ENCODE measurements around the gene PROS1.

PROS1 gene

DNA sequence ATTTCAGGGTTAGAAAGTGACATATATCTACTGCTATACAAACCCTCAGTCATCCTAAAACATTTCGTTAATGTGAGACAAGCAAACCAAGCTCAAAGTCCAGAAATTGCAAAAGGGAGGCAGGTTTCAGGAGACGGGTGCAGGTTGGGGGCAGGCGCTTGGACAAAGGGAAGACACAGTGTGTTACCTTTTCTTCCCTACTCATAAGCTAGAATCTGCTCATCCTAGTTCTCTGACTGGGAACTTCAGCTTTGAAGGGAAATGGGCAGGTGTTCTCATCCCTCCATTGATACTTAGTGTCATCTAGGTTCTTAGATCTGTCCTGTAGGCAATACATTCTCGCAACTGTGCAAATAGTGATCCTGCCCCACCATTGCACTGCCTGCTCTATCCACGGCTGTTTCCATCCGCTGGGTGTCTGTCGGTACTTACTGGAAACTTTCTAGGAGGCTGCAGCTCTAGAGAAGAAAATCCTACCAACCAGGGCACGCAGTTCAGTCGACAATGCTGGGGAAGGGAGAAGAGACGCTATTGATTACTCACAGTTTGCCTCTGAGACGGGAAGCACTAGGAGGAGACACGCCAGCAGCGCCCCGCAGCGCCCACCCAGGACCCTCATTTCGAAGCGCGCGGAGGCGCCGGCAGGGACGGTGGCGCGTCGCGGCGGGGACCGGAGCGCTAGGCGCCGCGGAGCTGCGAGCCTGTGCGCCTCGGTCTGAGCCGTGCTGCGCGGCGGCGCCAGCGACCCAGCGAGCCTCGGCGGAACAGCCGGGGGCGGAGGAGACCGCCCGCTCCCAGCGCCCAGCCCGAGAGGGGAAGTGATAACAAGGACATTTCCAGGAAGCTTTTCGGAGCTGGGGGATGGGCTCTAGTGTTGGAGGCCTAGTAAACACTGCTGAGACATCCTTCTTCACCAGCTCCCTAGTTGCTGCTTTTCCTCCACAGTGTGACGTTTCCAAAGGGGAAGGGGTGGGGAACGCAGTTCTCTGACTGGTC lies at the start of gene PROS1:
PROS1 (minus strand) TSS at position 766 of the 996 bp plus-strand sequence; CDS start at position 619, 147 bp downstream.
- DNase-seq (ENCODE audit: low read depth, low spot score), result peak; percentile 50

DNA sequence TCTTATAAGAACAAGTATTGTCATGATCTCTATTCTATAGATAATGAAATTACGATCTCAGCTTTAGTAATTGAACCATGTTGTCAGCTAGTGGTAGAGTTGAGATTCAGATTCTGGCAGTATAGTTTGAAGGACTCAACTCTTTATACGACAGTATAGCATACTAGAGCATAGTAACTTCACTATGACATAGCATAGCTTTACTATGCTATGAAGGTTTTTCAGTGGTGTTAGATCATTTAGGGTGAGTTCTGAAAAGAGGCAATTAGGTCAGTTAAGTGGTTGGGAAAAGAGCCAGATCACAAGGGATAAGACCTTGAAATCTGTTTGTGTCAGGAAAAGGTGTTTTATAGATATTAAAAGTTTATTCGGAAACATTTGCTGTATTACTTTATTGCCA lies 46.6 kb upstream of the PROS1 start:
- no peak for DNase-seq (ENCODE audit: low read depth, low spot score)

DNA sequence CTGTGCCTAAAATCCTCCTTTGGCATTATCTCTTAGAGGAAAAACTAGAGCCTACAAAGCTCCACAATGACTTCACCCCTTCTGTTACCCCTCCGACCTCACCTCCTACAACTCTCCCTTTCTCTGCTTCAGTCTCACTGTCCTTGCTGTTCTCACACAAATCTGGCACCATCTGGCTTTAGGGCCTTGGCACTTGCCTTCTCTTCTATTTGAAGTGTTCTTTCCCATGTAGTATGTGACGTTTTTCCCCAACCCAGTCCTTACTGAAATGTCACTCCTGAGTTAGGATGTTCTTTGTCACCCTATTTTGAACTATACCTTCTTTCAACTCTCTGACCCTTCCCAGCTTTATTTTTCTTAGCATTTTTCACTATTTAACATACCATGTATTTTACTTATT lies 46.0 kb upstream of the PROS1 start:
- DNase-seq (ENCODE audit: low read depth, low spot score), result no peak

DNA sequence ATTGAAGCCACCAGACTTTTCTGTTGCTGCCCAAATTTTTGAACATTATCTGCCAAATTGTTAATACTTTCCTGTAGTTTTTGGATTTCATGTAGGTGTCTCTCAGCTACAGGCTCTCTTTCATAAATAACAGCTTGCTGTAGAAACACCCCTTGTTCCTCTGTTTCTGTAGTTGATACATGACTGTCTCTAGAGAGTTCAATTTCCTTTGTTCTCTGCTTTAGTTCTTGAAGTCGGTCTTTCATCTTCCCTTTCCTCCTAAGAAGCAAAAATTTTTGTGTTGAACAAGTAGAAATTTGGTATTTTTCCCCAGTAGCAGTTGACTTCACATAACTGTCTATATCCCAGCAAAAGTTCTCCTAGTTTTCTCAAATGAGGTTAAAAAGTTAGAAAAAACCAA lies 41.3 kb upstream of the PROS1 start:
- no peak for DNase-seq (ENCODE audit: low read depth, low spot score)

DNA sequence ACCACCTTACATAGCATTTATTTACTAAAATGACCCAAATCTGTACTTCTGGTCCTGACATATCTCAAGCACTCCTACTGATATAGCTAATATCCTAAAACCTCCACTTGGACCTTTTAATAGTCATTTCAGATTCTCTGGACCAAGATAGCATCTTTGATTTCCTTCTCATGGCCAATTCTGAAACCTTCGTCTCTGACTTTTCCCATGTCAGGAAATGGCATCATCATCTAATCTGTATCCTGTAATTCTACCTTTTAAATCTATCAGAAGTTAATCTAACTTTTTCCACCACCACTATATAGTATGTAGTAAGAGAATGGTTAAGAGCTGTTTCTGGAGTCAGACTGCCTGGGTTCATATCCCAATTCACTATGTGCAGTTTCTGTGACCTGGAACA lies 38.5 kb upstream of the PROS1 start:
- no peak for DNase-seq (ENCODE audit: low read depth, low spot score)

DNA sequence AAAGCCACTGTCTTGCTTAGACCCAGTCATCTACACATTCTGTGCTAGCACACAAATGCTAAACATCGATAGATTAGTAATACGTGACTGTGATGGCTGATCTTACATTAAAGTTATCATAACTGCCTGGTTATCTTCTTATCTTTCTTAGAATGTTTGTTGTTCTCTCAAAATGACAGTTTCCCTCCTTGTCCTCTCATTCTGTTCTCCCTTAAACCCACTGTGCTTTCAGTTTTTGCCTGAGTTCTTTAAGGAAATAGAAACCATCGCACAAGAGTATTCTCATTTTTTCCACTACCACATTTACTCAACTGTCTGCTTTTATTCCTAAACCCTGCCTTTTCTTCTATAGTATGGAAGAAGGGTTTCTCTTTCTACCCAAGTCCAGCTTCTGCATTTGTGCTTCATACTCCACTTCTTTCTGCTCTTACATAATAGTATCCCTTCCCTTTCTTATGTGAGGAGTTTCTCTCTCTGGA lies 37.6 kb upstream of the PROS1 start:
- DNase-seq (ENCODE audit: low read depth, low spot score), result no peak

DNA sequence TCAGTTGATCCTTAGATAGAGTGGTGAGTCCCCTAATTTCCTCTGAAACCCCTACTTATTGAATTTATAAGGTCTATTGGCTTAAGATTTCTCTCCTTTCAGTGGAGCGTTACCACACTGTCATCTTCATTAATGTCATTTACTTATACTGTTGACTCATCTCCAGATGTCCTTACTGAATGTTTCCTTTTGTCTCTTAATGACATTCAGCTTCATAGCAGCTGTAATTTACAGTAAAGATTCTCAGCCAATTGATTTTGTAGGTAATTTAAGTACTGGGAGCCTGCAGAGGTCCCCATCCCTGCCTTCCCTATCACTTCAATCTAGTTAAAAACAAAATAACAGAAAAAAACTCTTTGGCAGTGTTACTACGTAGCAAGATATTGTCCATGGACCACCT lies 35.9 kb upstream of the PROS1 start:
- no peak for DNase-seq (ENCODE audit: low read depth, low spot score)

DNA sequence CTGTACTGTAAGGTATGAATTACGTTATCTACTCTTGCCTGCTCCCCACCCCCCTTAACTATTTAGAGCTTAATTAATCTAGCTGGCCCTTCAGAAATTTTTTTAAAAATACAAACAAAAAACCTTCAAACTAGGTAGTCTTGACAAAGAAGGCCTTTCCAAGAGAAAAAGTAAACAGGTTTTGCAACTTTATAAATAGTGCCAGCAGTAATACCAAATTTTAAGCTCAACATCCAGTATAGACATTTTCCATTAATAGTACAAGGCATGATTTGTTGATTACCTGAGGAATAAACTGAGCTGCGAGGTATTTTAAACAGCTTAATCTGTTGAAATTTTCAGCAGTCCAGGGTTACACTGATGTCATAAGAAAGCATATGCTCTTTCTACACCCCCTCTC lies 34.6 kb upstream of the PROS1 start:
- no peak for DNase-seq (ENCODE audit: low read depth, low spot score)

DNA sequence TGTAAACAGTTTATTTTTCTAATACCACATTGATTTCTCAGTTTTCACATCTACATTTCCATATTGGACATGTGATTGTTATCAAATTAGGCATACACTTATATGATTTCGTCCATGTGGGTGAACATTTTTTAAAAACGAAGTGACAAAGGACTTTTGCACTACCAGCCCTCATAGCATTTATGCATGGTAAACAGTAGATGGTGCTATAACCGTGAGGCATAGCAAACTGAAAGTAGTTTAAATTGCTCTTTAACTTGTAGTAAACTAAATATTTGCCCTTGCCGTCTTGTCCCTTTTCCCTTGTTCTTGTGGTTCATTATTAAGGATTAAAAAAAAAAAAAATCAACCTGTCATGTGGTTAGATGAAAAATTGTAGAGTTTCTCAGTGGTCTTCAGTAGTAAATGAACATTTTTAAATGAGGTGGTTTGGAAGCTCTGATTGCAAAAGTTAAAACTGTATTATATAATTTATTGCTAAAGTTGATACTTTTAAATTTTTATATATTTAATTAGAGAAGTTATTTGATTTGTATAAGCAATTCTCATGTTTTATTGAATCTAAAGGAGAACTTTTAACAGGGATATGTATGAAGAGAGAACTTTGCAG lies 30.7 kb upstream of the PROS1 start:
- no peak for DNase-seq (ENCODE audit: low read depth, low spot score)

DNA sequence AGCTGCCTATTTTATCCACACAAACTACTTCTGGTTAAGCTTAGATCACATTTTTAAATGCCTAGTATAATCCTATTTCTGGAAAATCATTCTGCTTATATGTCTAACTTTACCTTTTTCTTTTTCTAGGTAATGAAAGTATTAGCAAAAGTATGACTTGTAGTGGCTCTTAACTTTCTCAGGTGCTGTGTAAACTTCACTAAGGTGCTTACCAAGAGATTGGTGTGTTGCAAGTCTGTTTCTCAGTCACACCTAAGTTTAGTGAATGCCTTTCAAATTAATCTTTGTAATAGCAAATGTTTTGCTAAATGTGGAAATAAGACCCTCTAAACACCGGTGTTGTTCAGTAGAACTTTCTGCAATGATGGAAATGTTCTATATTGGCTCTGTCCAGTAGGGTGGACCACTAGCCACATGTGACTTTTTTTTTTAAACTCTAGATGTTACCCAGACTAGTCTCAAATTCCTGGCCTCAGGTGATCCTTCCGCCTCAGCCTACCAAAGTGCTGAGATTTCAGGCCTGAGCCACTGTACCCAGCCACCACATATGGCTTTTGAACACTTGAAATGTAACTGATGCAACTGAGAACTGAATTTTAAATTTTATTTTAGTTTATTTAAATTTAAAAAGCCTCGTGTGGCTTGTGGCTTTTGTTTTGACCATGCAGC lies 28.3 kb upstream of the PROS1 start:
- DNase-seq (ENCODE audit: low read depth, low spot score), result no peak

DNA sequence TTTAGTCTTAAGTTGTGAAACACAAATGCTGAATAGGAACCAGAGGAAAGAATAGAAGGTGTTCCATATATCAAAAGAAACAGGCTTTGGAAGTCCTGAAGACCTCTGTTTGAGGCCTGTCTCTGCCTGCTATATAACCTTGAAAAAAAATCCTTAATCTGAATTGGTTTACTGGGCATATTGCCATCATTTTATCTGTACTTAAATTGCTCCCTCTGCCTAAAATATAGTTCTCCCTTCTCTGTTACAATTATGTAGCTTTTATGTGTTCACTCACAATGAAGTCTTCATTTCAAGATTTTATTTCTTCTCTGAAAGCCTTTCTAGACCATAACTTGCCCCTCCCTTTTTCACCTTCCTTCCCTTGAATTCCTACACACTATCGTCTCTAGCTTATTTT lies 27.5 kb upstream of the PROS1 start:
- DNase-seq (ENCODE audit: low read depth, low spot score), result no peak

DNA sequence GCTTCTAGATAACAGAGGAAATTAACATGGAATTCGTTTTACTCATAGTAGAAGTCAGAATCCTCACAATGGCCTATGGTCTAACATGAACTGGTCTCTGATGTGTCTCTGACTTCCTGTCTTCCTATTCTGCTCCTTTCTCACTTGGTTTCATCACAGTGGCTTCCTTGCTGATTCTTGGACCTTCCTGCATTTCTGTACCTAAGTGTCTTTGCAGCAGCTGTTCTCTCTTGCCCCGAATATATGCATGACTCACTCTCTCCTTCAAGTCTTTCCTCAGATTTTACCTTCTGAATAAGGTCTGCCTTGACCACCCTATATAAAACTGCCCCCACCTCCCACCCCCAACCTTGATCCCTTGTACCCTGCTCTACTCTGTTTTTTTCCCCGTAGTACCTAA lies 20.4 kb upstream of the PROS1 start:
- no peak for DNase-seq (ENCODE audit: low read depth, low spot score)

DNA sequence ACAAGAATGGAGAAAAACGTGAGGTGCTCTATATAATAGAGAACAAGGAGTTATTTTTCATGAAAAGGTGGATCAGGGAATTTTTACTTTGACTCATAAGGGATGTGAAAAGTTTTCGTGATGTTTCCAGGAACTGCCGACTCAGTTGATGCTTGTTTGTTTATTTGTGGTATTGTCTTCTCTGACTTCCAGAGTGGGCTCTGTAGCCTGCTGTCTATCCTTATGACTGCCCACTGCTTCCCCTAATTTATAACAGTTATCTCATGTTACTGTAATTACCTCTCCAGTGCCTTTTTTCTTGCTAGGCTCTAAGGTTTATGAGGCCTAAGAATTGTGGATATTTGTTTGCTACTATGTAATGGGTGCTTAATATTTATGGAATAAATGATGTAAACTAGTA lies 18.5 kb upstream of the PROS1 start:
- DNase-seq (ENCODE audit: low read depth, low spot score), result no peak

DNA sequence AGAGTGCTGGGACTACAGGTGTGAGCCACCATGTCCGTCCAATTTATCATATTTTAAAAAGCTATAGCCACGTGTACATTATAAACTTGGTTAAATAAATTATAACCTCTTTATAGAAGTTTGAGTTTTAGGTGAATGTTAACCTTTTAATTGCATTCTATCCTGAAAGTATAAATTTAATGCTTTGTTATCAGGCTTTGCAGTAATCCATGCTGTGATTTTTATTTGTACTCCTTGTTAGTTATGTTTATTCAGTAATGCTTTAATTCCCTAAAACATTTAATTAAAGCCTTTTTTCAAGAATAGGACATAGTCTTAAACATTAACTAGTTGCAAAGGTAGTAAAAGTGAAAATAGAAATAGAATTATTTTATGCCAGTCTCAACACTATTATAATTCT lies 17.9 kb upstream of the PROS1 start:
- no peak for DNase-seq (ENCODE audit: low read depth, low spot score)

DNA sequence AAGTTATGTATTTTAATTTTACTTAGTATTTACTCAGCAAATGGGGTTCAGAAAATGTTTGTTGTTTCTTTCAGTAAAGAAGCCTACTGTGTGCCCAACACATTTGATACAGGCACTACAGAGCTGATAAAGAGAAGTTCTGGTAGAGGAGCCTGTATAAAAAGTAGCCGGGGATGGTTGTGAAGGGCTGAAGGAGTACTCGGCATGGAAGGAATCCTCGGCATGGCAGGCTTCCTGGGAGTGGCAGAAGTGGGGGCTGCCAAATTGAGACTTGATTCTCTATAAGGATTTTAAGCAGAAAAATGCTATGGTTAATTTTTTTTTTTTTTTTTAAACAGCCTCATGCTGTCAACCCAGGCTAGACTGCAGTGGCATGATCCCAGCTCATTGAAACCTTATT lies 15.5 kb upstream of the PROS1 start:
- no peak for DNase-seq (ENCODE audit: low read depth, low spot score)

DNA sequence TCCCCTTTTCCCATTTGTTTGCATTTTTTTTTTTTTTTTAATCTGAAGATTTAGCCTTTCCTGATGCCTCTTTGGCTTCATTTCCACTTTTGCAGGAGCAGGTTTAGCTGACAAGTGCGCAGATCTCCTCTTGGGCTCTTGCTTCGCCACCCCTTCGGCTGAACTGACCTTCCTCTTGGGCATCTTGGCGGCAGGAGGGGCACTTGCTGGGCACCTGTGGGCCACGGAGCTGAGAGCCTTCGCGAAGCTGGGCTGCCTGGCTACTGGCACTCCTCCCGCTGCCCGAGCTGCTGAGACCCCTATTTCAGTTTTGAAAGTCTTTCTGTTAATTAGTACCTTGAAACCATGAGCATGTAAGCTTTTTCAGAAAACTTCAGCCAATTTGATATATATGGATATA lies 15.1 kb upstream of the PROS1 start:
- DNase-seq (ENCODE audit: low read depth, low spot score), result no peak

DNA sequence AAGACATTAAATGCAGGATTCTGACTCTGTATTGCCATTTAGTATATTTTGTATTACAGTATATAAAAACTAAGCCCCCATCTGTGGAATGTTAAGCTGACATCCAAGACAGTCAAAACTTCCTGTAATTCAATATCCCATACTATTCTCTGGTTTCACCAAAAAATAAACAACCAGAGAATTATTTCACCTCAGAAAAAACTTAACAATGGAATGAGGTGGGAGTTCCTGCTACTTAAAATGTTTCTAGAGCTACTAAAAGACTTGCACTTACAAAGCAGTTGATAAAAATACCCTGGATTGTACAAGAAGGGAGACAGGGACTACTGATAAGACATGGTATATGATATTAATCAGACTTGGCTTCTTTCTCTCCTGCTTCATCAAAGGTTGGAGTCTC lies 14.6 kb upstream of the PROS1 start:
- DNase-seq (ENCODE audit: low read depth, low spot score), result no peak

DNA sequence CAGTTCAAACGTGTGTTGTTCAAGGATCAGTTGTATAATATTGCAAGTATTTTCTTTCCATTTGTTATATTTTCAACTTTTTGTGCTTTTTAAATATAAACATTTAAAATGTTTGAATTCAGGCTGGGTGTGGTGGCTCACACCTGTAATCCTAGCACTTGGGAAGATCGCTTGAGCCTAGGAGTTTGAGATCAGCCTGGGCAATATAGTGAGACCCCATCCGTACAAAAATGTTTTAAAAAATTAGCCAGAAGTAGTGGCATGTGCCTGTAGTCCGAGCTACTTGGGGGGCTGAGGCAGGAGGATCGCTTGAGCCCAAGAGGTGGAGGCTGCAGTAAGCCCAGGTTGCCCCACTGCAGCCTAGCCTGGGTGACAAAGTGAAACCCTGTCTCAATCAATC lies 10.9 kb upstream of the PROS1 start:
- DNase-seq (ENCODE audit: low read depth, low spot score), result no peak

DNA sequence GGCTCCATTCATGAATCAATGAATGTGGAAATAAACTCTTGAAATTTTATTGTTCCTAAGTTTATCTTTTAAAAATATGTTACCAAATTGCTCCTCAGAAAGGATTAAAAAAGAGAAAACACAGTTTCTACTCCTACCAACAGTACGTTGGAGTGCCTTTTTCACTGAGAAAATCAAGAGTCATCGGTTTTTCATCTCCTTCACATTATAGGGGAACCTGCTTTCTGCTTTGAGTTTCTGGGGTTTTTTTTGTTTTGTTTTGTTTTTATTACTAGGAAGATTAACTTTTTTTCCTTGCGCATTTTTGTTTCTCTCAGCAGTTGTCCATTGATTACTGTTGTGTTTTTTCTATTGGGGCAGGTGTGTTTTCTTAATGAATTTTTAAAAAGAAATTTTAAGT lies 9.7 kb upstream of the PROS1 start:
- no peak for DNase-seq (ENCODE audit: low read depth, low spot score)

DNA sequence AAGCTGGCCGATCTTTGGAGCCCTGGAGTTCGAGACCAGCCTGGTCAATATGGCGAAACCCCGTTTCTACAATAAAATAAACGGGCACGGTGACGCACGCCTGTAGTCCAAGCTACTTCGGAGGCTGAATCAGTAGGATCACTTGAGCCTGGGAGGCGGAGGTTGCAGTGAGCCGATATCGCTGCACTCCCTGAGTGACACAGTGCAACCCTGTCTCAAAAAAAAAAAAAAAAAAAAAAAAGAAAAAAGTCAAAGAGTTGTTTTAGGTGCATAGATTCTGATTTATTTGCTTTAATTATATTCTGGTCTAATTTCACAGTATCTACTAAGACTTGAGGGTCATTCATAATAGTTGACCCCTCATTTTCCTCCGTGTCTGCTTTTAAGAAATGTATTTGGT lies 8.0 kb upstream of the PROS1 start:
- no peak for DNase-seq (ENCODE audit: low read depth, low spot score)

DNA sequence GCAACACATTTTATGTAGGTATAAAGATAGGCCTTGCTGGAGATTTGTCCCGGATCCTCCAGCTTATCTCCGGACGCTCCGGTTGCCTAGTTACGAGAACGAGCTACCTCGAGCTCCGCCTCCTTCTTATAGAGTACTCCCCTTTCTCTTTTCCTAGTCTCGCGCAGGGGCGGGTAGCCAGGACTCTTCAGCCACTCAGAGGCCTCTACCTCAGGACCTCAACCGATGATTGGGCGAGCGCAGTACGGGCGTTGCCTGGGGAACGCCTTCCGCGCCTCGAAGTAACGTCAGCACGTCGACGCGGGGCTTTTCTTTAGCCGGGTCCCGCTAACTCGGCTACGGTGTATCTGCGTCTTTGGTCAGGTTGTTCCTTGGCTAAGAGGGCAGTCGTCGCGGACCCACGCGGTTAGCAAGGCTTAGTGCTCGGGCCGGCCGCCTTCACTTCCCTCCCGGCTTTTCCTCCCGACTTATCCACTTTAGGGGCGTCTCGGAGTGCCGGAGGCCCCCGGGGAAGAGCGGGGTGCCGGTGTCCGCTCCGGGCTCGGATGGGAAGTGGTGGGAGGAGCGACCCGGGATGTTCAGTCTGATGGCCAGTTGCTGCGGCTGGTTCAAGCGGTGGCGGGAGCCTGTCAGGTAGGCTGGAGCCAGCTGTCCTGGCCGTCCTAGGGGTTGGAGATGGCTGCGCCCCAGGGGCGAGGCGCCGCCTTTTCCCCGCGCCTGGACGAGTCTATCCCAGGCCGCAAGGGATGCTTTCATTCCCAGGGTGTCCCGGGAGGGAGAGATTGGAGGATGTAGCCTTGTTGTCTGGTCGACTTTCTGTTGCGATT lies 6.4 kb upstream of the PROS1 start, which contains the start of gene ARL13B:
ARL13B (plus strand) TSS at position 306 of the 827 bp plus-strand sequence; CDS start at position 575, 269 bp downstream.
- peak; percentile 92 for DNase-seq (ENCODE audit: low read depth, low spot score)
